HG03103 (cell line): Measurements from ENCODE around the gene IL10RB.
"Not testable (repeated sequence)": the region's sequence is repeated elsewhere in the genome, so short reads cannot be mapped to it uniquely, and the experiment has no call there.

Experiments
- ATAC-seq: cut with Tn5 transposase; IDR thresholded peaks from one replicate; pipeline ENCODE4 v1.9.1; 2021; ENCODE audit warnings: low read depth; ENCODE audit not compliant: unreplicated experiment

The IL10RB gene

DNA sequence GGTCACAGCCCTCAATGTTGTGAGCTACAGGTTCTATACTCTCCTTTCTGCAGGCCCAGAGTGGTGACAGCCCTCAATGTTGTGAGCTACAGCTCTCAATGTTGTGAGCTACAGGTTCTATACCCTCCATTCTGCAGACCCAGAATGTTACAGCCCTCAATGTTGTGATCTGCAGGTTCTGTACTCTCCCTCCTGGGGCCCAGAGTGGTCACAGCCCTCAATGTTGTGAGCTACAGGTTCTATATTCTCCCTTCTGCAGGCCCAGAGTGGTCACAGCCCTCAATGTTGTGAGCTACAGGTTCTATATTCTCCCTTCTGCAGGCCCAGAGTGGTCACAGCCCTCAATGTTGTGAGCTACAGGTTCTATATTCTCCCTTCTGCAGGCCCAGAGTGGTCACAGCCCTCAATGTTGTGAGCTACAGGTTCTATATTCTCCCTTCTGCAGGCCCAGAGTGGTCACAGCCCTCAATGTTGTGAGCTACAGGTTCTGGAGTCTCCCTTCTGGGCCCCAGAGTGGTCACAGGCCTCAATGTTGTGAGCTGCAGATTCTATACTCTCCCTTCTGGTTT is 26.5 kb upstream of the IL10RB start:
- ATAC-seq: not testable (repeated sequence)

DNA sequence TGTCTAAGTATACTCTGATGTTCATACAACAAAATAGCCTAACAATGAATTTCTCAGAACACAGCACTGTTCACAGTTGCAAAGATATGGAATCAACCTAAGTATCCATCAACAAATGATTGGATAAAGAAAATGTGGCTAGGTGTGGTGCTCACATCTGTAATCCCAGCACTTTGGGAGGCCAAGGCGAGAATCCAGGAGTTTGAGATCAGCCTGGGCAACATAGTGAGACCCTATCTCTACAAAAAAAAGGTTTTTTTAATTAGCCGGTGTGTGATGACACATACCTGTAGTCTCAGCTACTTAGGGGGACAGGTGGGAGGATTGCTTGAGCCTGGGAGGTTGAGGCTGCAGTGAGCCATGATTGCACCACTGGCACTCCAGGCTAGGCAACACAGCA is 25.8 kb upstream of the IL10RB start:
- ATAC-seq: no peak

DNA sequence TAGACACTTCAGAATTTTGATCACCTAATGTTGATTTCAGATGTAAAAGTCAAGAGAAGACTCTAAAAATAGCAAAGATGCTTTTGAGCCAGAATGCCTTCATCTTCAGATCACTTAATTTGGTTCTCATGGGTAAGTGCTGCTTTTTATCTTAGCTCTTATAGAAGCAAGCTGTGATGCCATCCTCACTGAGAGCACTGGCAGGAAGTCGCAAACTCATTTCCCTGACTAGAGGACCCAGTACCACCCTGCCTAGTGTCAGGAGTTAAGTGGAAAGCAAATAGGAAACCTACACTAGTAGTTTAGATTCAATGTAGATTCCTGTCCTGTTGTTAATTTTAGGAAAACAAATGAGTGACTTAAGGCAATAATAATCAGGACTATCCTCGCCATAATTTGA is 24.3 kb upstream of the IL10RB start:
- no peak for ATAC-seq

DNA sequence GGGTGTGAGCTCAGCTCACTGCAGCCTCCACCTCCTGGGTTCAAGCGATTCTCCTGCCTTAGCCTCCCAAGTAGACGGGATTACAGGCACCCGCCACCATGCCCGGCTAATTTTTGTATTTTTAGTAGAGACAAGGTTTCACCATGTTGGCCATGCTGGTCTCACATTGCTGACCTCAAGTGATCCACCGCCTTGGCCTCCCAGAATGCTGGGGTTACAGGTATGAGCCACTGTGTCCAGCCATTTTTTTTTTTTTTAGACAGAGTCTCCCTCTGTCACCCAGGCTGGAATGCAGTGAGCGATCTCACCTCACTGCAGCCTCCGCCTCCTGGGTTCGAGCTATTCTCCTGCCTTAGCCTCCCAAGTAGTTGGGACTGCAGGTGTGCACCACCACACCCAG is 23.3 kb upstream of the IL10RB start:
- ATAC-seq: not testable (repeated sequence)

DNA sequence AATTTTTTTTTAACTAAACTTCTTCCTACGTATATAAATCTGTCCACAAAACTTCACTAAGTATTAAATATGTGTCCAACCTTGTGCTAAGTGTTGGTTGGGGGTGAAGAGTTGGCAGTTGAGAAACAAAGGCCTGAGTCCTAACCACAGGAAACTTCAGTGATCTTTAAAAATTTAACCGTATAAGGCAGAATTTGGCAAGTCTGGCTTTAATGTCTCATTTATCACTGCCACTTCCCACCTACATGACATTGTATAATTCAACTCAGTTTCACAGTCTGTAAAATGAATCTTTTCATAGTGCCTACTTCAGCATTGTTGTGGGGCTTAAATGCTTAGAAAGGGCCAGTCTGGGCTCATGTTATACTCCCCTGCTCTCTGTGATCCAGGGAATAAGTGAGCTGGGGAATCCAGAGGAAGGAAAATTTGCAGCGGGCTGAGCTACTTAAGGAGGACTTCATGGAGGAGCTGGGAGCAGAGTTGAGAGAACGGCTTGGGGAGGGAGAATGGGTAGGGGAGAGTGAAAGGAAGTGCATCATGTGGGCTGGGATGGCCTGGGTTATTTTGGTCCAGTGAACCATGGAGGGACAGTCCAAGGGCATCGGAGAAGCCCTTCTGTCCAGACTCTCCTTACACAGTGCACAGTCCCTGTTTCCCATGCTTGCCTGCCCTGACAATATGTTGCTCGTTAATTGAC is 21.9 kb upstream of the IL10RB start:
- no peak for ATAC-seq

DNA sequence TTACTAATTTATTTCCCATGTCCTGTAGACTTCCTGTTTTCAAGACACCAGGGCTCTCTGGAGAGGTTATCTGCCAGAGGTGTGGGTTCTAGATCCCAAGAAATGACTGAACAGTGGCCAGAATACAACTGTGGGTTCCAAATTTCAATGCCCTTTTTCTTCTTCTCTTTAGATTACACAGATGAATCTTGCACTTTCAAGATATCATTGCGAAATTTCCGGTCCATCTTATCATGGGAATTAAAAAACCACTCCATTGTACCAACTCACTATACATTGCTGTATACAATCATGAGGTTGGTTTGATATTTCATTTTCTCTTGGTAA is 21.4 kb upstream of the IL10RB start:
- no peak for ATAC-seq

DNA sequence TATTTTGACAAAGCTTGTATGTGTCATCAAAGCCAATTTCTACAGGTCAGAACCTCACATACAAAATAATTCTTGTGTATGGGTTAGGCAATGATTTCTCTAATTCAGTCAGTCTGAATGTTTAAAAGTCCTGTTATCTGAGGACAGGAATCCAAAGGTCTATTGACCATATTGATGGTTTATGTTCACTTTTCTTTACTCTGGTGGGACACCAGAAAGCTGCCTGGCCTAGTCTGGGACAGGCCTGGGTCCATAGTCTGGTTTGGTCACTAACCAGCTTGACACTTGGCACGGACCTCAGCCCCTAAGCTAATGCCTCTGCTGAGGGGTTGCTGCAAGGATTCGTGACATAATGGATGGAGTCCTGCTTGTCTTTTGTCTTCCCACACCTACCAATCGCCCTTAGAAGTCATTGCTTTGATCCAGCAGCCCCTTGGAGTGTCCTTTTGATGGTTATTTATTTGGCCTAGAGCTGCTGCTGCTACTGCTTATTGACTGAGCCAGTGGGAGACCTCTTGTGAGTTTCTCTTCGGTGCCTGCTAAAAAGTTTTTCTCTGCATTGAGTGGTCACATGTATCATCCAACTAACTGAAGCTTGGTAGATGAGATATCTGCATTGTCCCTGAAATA is 20.8 kb upstream of the IL10RB start:
- ATAC-seq: no peak

DNA sequence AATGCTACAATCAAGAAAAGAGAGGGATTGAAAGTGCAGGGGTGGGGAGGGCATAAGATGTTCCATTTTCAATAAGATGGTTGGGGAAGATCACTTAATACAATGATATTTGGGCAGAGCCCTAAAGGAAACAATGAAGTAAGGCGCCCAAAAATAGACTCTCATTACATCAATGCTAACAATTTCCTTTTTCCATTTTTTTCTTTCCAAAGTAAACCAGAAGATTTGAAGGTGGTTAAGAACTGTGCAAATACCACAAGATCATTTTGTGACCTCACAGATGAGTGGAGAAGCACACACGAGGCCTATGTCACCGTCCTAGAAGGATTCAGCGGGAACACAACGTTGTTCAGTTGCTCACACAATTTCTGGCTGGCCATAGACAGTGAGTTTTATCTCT is 19.7 kb upstream of the IL10RB start:
- ATAC-seq: no peak

DNA sequence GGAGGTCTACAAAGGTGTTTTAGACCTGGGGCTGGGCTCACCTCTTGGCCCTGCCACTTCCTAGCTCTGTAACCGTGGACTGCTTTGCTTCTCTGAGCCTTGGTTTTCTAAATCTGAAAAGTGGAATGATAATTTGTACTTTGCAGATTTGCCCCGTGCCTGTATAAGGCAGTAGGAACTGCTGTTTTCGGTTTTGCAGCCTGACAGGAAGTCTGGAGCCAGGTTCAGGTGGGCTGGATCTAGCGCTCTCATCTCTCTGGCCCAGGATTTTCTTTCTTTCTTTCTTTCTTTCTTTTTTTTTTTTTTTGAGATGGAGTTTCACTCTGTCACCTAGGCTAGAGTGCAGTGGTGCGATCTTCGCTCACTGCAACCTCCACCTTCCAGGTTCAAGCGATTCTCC is 19.2 kb upstream of the IL10RB start:
- ATAC-seq: no peak

DNA sequence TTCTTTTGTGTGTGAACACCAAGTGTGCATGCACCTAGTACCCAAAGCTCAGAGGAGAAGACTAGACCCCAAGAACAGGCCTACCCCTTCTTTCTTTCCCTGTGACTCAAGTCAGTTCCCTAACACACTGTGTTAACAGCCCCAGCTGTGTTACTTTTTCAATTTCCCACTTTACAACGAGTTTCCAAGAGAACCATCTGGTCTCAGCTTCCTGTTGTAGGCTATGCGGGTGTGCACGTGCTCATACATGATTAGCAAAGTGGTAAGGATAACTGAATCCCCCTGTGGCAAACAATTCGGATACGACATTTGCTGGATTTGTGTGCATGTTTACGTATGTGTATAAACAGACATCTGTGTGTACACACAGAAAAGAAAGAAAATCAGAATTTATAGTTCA is 18.6 kb upstream of the IL10RB start:
- ATAC-seq: no peak

DNA sequence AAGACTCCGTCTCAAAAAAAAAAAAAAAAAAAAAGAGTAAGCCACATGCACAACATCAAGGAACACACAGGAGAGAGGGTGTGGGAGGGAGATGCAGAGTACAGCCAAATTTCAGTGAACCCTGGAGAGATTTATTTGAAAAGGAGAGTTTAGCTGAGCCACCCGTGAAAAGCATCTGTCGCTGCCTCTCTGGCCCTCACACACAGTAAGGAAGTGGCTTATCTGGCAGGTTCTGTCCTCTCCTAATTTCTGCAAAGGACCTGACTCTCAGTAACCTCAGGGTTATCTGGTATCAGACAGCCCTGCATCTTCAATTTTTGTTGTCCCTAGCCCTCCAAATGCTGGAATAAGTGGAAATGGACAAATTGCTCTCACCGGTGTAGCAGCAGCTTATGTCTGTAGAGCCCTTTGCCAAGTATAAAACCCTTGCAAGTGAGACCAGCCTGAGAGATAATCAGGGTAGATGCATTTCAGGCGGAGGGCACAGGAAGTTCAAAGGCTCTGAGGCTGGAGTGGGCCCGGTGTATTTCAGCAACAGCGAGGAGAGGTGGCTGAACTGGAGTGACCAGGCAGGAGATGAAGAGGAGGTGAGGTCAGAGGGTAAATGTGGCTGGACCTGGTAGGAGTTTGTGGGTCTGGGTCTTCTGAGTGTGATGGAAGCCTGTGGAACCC is 16.7 kb upstream of the IL10RB start:
- ATAC-seq: no peak

DNA sequence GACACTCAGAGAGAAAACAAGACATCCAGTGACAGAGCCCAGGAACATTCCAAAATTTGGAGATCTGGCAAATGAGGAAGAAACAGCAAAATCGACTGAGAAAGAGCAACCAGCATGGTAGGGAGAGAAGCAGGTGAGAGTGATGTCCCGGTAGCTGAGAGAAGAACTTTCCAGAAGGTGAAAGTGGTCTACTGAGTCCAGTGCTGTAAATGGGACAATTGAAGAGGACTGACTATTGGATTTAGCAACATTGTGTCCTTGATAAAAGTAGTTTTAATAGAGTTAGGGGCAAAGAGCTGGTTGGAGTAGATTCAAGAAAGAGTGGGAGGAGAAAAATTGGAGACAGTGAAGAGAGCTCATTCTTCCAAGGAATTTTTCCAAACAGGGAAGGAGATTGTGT is 15.0 kb upstream of the IL10RB start:
- no peak for ATAC-seq

DNA sequence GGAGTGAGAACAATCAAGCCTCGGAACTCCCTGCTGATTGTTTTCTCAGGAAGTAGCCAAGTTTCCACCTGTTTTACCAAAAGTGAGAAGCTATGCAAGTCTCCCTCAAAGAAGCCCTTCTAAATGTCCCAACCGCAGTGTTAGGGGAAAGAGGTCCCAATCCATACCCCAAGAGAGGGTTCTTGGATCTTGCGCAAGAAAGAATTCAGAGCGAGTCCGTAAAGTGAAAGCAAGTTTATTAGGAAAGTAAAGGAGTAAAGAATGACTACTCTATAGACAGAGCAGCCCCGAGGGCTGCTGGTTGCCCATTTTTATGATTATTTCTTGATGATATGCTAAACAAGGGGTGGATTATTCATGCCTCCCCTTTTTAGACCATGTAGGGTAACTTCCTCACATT is 12.8 kb upstream of the IL10RB start:
- not testable (repeated sequence) for ATAC-seq

DNA sequence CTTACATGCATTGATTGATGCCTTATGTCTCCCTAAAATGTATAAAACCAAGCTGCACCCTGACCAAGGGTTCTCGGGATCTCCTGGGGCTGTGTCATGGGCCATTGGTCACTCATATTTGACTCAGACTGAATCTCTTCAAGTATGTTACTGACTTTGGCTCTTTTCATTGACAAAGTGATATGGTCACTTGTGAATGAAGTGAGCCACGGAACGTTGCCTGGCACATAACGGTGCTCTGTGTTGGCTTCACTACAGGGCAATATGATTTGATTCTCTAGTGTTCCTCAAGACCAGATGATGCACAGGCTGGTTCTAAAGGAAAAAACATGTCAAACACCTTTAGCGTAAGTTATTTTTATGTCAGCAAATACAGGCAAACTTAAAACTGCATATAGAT is 11.4 kb upstream of the IL10RB start:
- no peak for ATAC-seq

DNA sequence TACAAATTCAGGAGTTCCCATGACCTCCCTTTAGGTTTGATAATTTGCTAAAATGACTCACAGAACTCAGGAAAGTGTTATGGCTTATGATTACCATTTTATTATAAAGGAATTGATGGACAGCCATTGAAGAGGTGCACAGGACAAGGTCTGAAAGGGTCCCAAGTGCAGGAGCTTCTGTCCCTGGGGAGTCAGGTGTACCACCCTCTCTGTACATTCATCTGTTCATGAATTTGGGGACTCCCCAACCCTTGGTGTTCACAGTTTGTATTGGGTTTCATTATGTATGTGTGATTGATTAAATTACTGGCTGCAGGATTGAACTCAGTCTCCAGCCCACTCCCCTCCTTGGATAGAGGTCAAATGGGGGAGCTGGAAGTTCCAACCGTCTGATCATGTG is 10.8 kb upstream of the IL10RB start:
- ATAC-seq: no peak

DNA sequence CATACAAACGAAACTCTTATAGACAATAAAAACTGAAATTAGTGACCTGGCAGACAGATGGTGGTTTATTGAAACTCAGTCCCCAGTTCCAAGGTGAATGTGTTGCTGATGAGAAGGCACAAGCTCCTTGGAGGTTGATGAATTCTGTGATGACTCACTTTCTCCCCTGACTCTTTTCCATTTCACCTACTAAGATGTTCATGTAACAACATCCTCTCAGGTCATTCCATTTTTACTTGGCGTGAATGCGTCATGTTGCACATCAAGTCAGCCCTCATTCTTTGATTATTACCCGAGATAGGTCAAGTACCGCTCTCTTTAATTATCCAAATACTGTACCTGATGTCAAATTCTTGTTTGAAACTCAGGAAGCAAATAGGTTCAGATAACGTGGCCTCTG is 10.1 kb upstream of the IL10RB start:
- no peak for ATAC-seq

DNA sequence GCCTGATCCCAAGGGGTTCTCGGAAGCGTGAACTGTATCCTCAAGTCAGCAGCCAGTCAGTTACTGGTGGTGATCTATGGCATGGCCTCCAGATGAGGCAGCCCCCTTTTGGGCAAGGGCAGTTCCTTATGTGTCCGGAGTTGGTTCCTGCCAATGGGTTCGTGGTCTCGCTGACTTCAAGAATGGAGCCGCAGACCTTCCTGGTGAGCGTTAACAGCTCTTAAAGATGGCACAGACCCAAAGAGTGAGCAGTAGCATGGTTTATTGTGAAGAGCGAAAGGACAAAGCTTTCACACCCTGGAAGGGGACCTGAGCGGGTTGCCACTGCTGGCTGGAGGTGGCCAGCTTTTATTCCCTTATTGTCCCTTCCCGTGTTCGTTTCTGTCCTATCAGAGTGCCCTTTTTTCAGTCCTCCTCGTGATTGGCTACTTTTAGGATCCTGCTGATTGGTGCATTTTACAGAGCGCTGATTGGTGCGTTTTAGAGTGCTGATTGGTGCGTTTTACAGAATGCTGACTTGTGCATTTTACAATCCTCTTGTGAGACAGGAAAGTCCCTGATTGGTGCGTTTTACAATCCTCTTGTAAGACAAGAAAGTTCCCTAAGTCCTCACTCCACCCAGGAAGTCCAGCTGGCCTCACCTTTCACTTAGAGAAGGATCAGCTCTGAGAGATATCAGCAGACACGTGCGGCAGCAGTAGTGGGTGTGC is 8.9 kb upstream of the IL10RB start:
- ATAC-seq: no peak

DNA sequence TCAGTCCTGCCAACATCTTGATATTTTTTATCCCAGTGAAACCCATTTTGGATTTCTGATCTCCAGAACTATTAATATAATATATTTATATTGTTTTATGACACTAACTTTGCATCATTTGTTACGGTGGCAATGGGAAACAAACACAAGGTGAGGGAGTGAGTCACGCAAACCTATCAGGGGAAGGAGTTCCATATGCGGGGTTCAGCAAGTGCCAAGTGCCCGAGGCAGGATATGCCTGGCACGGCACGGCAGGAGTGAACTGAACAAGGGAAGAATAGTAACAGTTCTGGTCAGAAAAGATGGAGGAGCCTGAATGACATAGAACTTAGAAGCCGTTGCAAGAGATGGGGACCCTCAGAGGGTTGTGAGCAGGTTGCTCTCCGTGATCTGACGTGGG is 7.7 kb upstream of the IL10RB start:
- no peak for ATAC-seq

DNA sequence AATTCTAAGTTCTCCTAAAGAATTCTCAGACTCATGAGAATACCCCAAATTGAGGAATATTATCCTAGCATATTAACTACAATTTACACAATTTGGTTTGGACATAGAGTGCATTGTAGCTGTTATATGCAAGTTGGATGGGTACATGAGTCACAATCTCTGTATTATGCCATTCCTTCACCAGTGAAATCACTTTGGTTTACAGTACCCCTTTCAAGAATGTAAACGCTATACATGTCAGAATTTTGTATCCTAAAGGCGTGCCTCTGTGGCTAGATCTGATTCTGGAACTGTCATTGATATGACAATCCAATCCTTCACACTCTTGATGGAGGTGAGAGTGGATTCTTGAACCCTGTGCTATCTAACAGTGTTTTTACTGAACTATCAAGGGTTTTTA is 6.7 kb upstream of the IL10RB start:
- ATAC-seq: no peak

DNA sequence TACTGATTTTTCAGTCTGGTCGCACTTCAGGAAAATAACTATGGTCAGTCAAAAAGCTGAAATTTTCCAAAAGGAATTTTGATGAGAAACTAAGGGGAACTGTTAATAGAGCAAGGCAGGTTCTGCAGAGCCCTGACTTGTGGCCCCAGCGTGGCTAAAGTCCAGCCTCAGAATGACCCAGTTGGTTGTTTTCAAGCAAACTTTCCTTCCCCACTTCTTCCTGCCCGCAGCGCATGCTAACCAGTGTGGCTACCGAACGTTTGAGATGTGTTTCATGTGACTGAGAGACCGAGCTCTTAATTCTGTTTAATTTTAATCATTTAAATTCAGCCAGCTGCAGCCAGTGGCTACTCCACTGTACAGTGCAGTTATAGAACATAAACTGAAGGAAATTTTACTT is 6.2 kb upstream of the IL10RB start:
- ATAC-seq: no peak

DNA sequence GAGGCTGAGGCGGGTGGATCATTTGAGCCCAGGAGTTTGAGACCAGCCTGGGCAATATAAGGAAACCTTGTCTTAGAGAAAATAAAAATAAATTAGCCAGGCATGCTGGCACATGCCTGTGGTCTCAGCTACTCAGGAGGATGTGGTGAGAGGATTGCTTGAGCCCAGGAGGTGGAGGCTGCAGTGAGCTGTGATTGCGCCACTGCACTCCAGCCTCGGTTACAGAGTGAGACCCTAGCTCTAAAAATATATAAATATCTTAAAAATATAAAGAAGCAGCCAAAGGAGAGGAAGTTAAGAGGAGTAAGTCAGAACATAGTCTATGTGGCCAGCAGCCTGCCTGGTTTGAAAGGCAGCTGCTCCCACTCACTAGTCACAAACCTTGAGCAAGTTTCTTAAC is 4.5 kb upstream of the IL10RB start:
- no peak for ATAC-seq
